ENCODE measurements around the gene ACRBP. TPM values are rescaled to one million over a fixed set of nuclear protein-coding genes. Genes with fewer than 3 reads are reported as not detected.

Gene ACRBP
- polyA plus RNA-seq, 1 donor from 2014 or later, result 1.6 TPM

DNA sequence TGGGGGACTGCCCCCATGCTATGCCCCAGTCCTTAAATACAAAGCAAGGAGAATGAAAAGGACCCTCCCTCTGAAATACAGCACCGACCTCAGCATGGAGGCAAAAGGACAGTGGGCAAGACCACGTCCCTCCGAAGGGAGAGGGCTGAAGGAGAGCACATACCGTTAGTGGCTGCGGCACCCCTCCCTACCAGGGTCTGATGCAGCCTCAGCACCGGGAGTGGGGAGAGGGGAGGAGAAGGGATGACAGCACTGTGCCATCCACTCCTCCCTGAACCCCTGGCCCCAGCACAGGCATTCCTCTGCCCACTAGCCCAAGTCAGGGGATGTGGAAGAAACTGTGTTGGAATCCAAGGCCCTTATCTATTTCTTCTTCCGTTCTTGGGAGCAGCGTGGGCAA lies 3.6 kb upstream of the ACRBP start:
- Histone ChIP-seq H3K4me3 (ENCODE audit: low read length) (no peak overlapping the region), H3K36me3 (ENCODE audit: insufficient read depth, low read length) (peaks cover 10% of the 10 kb centered on the region), H4K20me1 (ENCODE audit: insufficient read depth) (no peaks in the 10 kb centered on the region)

DNA sequence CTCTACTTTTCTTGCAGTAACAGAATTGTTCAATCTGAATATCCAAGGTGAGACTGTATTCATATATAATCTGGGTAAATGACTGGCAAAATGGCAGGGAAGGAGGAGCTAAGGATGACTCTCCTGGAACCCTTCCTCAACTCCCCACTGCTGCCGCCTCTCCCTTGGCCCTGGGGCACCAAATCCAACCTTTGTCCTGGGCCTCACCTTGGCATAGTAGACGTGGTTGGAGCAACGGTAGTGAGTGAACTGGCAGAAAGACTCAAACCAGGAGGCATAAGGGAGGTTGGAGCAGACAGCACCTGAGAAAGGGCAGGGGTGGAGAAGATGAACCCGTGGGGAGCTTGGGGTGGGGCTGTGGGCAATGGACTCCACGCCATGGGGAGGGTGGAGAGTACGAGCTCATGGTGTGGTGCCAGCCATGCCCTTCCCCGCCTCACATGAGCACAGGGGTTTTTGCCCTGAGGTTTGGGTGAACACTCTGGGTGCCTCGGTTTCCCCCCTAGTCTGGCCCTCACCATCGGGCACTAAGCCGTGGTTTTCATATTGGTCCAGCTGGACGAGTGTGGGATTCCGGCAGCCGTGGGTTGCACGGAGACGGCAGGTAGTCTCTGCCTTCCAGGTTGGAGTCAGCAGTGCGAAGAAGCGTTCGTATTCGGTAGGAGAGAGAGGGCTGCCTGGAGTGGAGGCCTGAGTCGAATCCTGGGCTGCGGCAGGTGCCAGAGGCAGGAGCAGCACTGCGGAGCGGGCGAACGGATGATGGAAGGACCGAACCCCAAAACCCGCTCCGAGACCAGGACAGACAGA lies 753 bp downstream of the ACRBP start:
- TF ChIP-seq EP300 (conservative IDR thresholded peaks at IDR 0.05; ENCODE audit: poor library complexity, severe bottlenecking) (no peak), RAD21 (conservative IDR thresholded peaks at IDR 0.05) (no peak), SMC3 (conservative IDR thresholded peaks at IDR 0.05; ENCODE audit: poor library complexity) (no peak), EZH2 (IDR thresholded peaks at IDR 0.05; ENCODE audit: borderline replicate concordance, insufficient read depth, low read length, poor library complexity, severe bottlenecking) (no peak), TAF1 (IDR thresholded peaks at IDR 0.05; ENCODE audit: low read depth) (no peak), POLR2AphosphoS5 (IDR thresholded peaks at IDR 0.05) (no peak), MXI1 (conservative IDR thresholded peaks at IDR 0.05; ENCODE audit: poor library complexity, severe bottlenecking) (no peak)
- TF ChIP-seq, protein P1, sequence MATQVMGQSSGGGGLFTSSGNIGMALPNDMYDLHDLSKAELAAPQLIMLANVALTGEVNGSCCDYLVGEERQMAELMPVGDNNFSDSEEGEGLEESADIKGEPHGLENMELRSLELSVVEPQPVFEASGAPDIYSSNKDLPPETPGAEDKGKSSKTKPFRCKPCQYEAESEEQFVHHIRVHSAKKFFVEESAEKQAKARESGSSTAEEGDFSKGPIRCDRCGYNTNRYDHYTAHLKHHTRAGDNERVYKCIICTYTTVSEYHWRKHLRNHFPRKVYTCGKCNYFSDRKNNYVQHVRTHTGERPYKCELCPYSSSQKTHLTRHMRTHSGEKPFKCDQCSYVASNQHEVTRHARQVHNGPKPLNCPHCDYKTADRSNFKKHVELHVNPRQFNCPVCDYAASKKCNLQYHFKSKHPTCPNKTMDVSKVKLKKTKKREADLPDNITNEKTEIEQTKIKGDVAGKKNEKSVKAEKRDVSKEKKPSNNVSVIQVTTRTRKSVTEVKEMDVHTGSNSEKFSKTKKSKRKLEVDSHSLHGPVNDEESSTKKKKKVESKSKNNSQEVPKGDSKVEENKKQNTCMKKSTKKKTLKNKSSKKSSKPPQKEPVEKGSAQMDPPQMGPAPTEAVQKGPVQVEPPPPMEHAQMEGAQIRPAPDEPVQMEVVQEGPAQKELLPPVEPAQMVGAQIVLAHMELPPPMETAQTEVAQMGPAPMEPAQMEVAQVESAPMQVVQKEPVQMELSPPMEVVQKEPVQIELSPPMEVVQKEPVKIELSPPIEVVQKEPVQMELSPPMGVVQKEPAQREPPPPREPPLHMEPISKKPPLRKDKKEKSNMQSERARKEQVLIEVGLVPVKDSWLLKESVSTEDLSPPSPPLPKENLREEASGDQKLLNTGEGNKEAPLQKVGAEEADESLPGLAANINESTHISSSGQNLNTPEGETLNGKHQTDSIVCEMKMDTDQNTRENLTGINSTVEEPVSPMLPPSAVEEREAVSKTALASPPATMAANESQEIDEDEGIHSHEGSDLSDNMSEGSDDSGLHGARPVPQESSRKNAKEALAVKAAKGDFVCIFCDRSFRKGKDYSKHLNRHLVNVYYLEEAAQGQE (IDR thresholded peaks at IDR 0.05; ENCODE audit: borderline replicate concordance), result no peak
- TF ChIP-seq, protein P2, sequence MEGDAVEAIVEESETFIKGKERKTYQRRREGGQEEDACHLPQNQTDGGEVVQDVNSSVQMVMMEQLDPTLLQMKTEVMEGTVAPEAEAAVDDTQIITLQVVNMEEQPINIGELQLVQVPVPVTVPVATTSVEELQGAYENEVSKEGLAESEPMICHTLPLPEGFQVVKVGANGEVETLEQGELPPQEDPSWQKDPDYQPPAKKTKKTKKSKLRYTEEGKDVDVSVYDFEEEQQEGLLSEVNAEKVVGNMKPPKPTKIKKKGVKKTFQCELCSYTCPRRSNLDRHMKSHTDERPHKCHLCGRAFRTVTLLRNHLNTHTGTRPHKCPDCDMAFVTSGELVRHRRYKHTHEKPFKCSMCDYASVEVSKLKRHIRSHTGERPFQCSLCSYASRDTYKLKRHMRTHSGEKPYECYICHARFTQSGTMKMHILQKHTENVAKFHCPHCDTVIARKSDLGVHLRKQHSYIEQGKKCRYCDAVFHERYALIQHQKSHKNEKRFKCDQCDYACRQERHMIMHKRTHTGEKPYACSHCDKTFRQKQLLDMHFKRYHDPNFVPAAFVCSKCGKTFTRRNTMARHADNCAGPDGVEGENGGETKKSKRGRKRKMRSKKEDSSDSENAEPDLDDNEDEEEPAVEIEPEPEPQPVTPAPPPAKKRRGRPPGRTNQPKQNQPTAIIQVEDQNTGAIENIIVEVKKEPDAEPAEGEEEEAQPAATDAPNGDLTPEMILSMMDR (IDR thresholded peaks at IDR 0.05; ENCODE audit: poor library complexity, severe bottlenecking), result no peak
- no peak overlapping the region for H3K27ac ChIP-seq (ENCODE audit: low read length)

More for the DNA sequence above, 3.6 kb upstream of the ACRBP start:
- Histone ChIP-seq H3K4me2 (ENCODE audit: low read length) (no peak overlapping the region), H3K9me2 (ENCODE audit: insufficient read depth, low read length) (no peaks in the 10 kb centered on the region), H3K79me2 (replicated peaks; ENCODE audit: insufficient read depth, low read length) (no peaks in the 10 kb centered on the region), H3F3A (ENCODE audit: insufficient read depth, low read length, poor library complexity, severe bottlenecking) (no peaks in the 10 kb centered on the region), H3K9me3 (ENCODE audit: low read length) (no peaks in the 10 kb centered on the region), H3K9ac (ENCODE audit: low read length) (no peak overlapping the region), H3K27ac (ENCODE audit: low read length) (no peak overlapping the region), H3K27me3 (ENCODE audit: insufficient read depth, low read depth, low read length) (no peaks in the 10 kb centered on the region), H2AFZ (ENCODE audit: low read depth, low read length) (no peak overlapping the region)
- no peak for TF ChIP-seq MXI1 (conservative IDR thresholded peaks at IDR 0.05; ENCODE audit: poor library complexity, severe bottlenecking)
- TF ChIP-seq, protein P2 (IDR thresholded peaks at IDR 0.05; ENCODE audit: poor library complexity, severe bottlenecking), result no peak
- no peak for TF ChIP-seq POLR2AphosphoS5 (IDR thresholded peaks at IDR 0.05)
- no peak for TF ChIP-seq EZH2 (IDR thresholded peaks at IDR 0.05; ENCODE audit: borderline replicate concordance, insufficient read depth, low read length, poor library complexity, severe bottlenecking)
- TF ChIP-seq SMC3 (conservative IDR thresholded peaks at IDR 0.05; ENCODE audit: poor library complexity), result no peak
- TF ChIP-seq, protein P1 (IDR thresholded peaks at IDR 0.05; ENCODE audit: borderline replicate concordance), result no peak
- TF ChIP-seq TAF1 (IDR thresholded peaks at IDR 0.05; ENCODE audit: low read depth), result no peak
- no peak for TF ChIP-seq EP300 (conservative IDR thresholded peaks at IDR 0.05; ENCODE audit: poor library complexity, severe bottlenecking)
- TF ChIP-seq RAD21 (conservative IDR thresholded peaks at IDR 0.05), result no peak

More for the DNA sequence above, 753 bp downstream of the ACRBP start:
- H3K9me3 ChIP-seq (ENCODE audit: low read length), result no peaks in the 10 kb centered on the region
- H4K20me1 ChIP-seq (ENCODE audit: insufficient read depth), result no peaks in the 10 kb centered on the region
- no peak overlapping the region for H3K4me3 ChIP-seq (ENCODE audit: low read length)
- no peak overlapping the region for H3K9ac ChIP-seq (ENCODE audit: low read length)
- peaks cover 10% of the 10 kb centered on the region for H3K36me3 ChIP-seq (ENCODE audit: insufficient read depth, low read length)
- H2AFZ ChIP-seq (ENCODE audit: low read depth, low read length), result no peak overlapping the region
- no peaks in the 10 kb centered on the region for H3F3A ChIP-seq (ENCODE audit: insufficient read depth, low read length, poor library complexity, severe bottlenecking)
- H3K9me2 ChIP-seq (ENCODE audit: insufficient read depth, low read length), result no peaks in the 10 kb centered on the region
- no peaks in the 10 kb centered on the region for H3K79me2 ChIP-seq (replicated peaks; ENCODE audit: insufficient read depth, low read length)
- no peak overlapping the region for H3K4me2 ChIP-seq (ENCODE audit: low read length)
- no peaks in the 10 kb centered on the region for H3K27me3 ChIP-seq (ENCODE audit: insufficient read depth, low read depth, low read length)

Data from neural cell (in vitro differentiated cells).